ENCODE measurements around the gene PHKB. TPM values are rescaled to one million over a fixed set of nuclear protein-coding genes. Genes with fewer than 3 reads are reported as not detected.

PHKB gene
- polyA plus RNA-seq, 3 donors: 49.8 to 53.1 (median 50.8) TPM

DNA sequence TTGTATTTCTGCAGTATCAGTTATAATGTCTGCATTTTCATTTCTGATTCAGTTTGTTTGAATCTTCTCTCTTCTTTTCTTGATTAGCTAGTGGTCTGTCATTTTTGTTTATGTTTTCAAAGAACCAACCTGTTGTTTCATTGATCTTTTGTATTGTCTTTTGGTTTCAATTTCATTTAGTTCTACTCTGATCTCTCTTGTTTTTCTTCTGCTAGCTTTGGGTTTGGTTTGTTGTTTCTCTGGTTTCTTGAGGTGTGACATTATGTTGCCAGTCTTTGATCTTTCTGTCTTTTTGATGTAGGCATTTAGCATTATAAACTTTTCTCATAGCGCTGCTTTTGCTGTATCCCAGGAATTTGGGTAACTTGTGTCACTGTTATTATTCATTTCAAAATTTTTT lies 107.2 kb downstream of the PHKB start:
- peaks cover 72% of the 10 kb centered on the region for H3K4me1 Mint-ChIP-seq
- Histone ChIP-seq H3K9ac (ENCODE audit: insufficient read depth, low read length, poor library complexity, severe bottlenecking) (no peak overlapping the region), H3K9me3 (replicated peaks in 1 of 2; ENCODE audit: control insufficient read depth in 1 of 2, insufficient read depth in 1 of 2, low read length in 2 of 2) (no peaks in the 10 kb centered on the region), H2AFZ (ENCODE audit: insufficient read depth, low read depth, low read length, poor library complexity, severe bottlenecking) (no peak overlapping the region), H4K20me1 (ENCODE audit: insufficient read depth, low read length) (peaks cover 3% of the 10 kb centered on the region), H3K36me3 (replicated peaks in 1 of 2; ENCODE audit: control insufficient read depth in 1 of 2, insufficient read depth in 2 of 2, low read length in 2 of 2) (peaks cover 0 to 9% of the 10 kb centered on the region in 2 donors), H3K27ac (ENCODE audit: low read depth in 1 of 2, low read length in 2 of 2) (no peak overlapping the region), H3K4me2 (replicated peaks; ENCODE audit: extremely low read depth, low read length, poor library complexity, severe bottlenecking) (no peak overlapping the region), H3K4me3 (replicated peaks in 1 of 3; ENCODE audit: low read depth in 2 of 3, low read length in 3 of 3) (no peak overlapping the region), H3K27me3 (ENCODE audit: control insufficient read depth in 2 of 2, insufficient read depth in 2 of 2, low read length in 2 of 2) (no peaks in the 10 kb centered on the region), H3K79me2 (ENCODE audit: insufficient read depth, low read length) (peaks cover 37% of the 10 kb centered on the region), H3K4me1 (ENCODE audit: control insufficient read depth in 1 of 2, insufficient read depth in 2 of 2, low read length in 2 of 2) (peaks cover 41 to 52% of the 10 kb centered on the region in 2 donors)
- no peak for DNase-seq
- peak overlapping the region in 1 of 7 donors; percentile 27 for H3K27ac Mint-ChIP-seq
- H3K27me3 Mint-ChIP-seq (ENCODE audit: low read depth in 3 of 3): no peaks in the 10 kb centered on the region
- H3K4me3 Mint-ChIP-seq: no peak overlapping the region
- peaks cover 18 to 27% of the 10 kb centered on the region in 2 donors for H3K36me3 Mint-ChIP-seq
- intact Hi-C loops (cut with micrococcal nuclease): no loop called here
- H3K9me3 Mint-ChIP-seq: peaks cover 0 to 6% (median 2%) of the 10 kb centered on the region in 7 donors
- TF ChIP-seq CTCF (IDR thresholded peaks at IDR 0.05): no peak
- WGBS (ENCODE audit: insufficient coverage): no CpG with 5 or more reads among the region's 1 CpG

GRCh38 chr16:47571049-47571448 lies 109.9 kb downstream of the PHKB start:
- Histone ChIP-seq H2AFZ (ENCODE audit: insufficient read depth, low read depth, low read length, poor library complexity, severe bottlenecking) (no peak overlapping the region), H3K4me2 (replicated peaks; ENCODE audit: extremely low read depth, low read length, poor library complexity, severe bottlenecking) (no peak overlapping the region), H3K4me3 (replicated peaks in 1 of 3; ENCODE audit: low read depth in 2 of 3, low read length in 3 of 3) (no peak overlapping the region), H3K9me3 (replicated peaks in 1 of 2; ENCODE audit: control insufficient read depth in 1 of 2, insufficient read depth in 1 of 2, low read length in 2 of 2) (no peaks in the 10 kb centered on the region), H3K27ac (ENCODE audit: low read depth in 1 of 2, low read length in 2 of 2) (no peak overlapping the region), H3K79me2 (ENCODE audit: insufficient read depth, low read length) (peaks cover 32% of the 10 kb centered on the region), H4K20me1 (ENCODE audit: insufficient read depth, low read length) (peaks cover 5% of the 10 kb centered on the region), H3K9ac (ENCODE audit: insufficient read depth, low read length, poor library complexity, severe bottlenecking) (no peak overlapping the region), H3K4me1 (ENCODE audit: control insufficient read depth in 1 of 2, insufficient read depth in 2 of 2, low read length in 2 of 2) (peaks cover 33 to 46% of the 10 kb centered on the region in 2 donors), H3K27me3 (ENCODE audit: control insufficient read depth in 2 of 2, insufficient read depth in 2 of 2, low read length in 2 of 2) (no peaks in the 10 kb centered on the region), H3K36me3 (replicated peaks in 1 of 2; ENCODE audit: control insufficient read depth in 1 of 2, insufficient read depth in 2 of 2, low read length in 2 of 2) (peaks cover 0 to 9% of the 10 kb centered on the region in 2 donors)
- peak overlapping the region in 2 of 7 donors; percentile 42 to 55 for H3K27ac Mint-ChIP-seq
- no peaks in the 10 kb centered on the region for H3K27me3 Mint-ChIP-seq (ENCODE audit: low read depth in 3 of 3)
- H3K36me3 Mint-ChIP-seq: peaks cover 20 to 22% of the 10 kb centered on the region in 2 donors
- no peak for TF ChIP-seq CTCF (IDR thresholded peaks at IDR 0.05)
- no peak for DNase-seq
- intact Hi-C loops (cut with micrococcal nuclease): no loop called here
- H3K9me3 Mint-ChIP-seq: peaks cover 0 to 5% (median 0%) of the 10 kb centered on the region in 7 donors
- peaks cover 67% of the 10 kb centered on the region for H3K4me1 Mint-ChIP-seq
- H3K4me3 Mint-ChIP-seq: no peak overlapping the region

Data from CD14-positive monocyte (primary cell).